Activated naive CD4-positive, alpha-beta T cell treated with anti-CD3 and anti-CD28 coated beads, Interleukin-2, amount 50 U/mL, for 24 hours (primary cell): Measurements from ENCODE around the gene KIF1B.
"Not testable (repeated sequence)": the region's sequence is repeated elsewhere in the genome, so short reads cannot be mapped to it uniquely, and the experiment has no call there.

Experiments used
- H3K27ac Mint-ChIP-seq: one replicate; pipeline ENCODE4 v1.8.0; 2021; ENCODE audit warnings: mild to moderate bottlenecking, mixed read lengths
- H3K27me3 Mint-ChIP-seq: one replicate; pipeline ENCODE4 v1.8.0; 2021; ENCODE audit warnings: mixed read lengths
- H3K36me3 Mint-ChIP-seq: one replicate; pipeline ENCODE4 v1.8.0; 2021; ENCODE audit warnings: mixed read lengths
- H3K4me1 Mint-ChIP-seq: one replicate; pipeline ENCODE4 v1.8.0; 2021; ENCODE audit warnings: mixed read lengths
- H3K4me3 Mint-ChIP-seq: one replicate; pipeline ENCODE4 v1.8.0; 2021; ENCODE audit warnings: mild to moderate bottlenecking, mixed read lengths
- H3K9me3 Mint-ChIP-seq: one replicate; pipeline ENCODE4 v1.8.0; 2021; ENCODE audit warnings: mixed read lengths

The KIF1B gene

GRCh38 chr1:10245674-10246073 lies 35.3 kb downstream of the KIF1B start:
- Mint-ChIP-seq H3K27me3 (no peaks in the 10 kb centered on the region), H3K4me1 (no peaks in the 10 kb centered on the region), H3K27ac (no peak overlapping the region), H3K4me3 (no peak overlapping the region), H3K9me3 (no peaks in the 10 kb centered on the region), H3K36me3 (peaks cover 2% of the 10 kb centered on the region)

GRCh38 chr1:10249808-10250457 lies 39.6 kb downstream of the KIF1B start:
- Mint-ChIP-seq H3K36me3 (no peaks in the 10 kb centered on the region), H3K27me3 (no peaks in the 10 kb centered on the region), H3K4me3 (no peak overlapping the region), H3K27ac (no peak overlapping the region), H3K4me1 (peaks cover 3% of the 10 kb centered on the region), H3K9me3 (no peaks in the 10 kb centered on the region)

- Mint-ChIP-seq H3K9me3 (no peaks in the 10 kb centered on the region), H3K4me1 (peaks cover 3% of the 10 kb centered on the region), H3K27me3 (no peaks in the 10 kb centered on the region), H3K36me3 (no peaks in the 10 kb centered on the region), H3K4me3 (no peak overlapping the region), H3K27ac (no peak overlapping the region)
Observed at GRCh38 chr1:10250663-10251062, 40.3 kb downstream of the KIF1B start.

- not testable (repeated sequence) for H3K4me3 Mint-ChIP-seq, H3K9me3 Mint-ChIP-seq, H3K36me3 Mint-ChIP-seq, H3K4me1 Mint-ChIP-seq, H3K27ac Mint-ChIP-seq, H3K27me3 Mint-ChIP-seq
Observed at GRCh38 chr1:10251325-10252108, 41.1 kb downstream of the KIF1B start.

- no peak overlapping the region for H3K4me3 Mint-ChIP-seq
- no peaks in the 10 kb centered on the region for H3K27me3 Mint-ChIP-seq
- peaks cover 3% of the 10 kb centered on the region for H3K4me1 Mint-ChIP-seq
- no peaks in the 10 kb centered on the region for H3K36me3 Mint-ChIP-seq
- no peak overlapping the region for H3K27ac Mint-ChIP-seq
- H3K9me3 Mint-ChIP-seq: no peaks in the 10 kb centered on the region
Observed at GRCh38 chr1:10252508-10252907, 42.1 kb downstream of the KIF1B start.

- H3K36me3 Mint-ChIP-seq: no peaks in the 10 kb centered on the region
- H3K27ac Mint-ChIP-seq: no peak overlapping the region
- no peaks in the 10 kb centered on the region for H3K27me3 Mint-ChIP-seq
- no peak overlapping the region for H3K4me3 Mint-ChIP-seq
- H3K4me1 Mint-ChIP-seq: peaks cover 3% of the 10 kb centered on the region
- no peaks in the 10 kb centered on the region for H3K9me3 Mint-ChIP-seq
Observed at GRCh38 chr1:10253149-10253548, 42.8 kb downstream of the KIF1B start.

GRCh38 chr1:10253755-10254154 lies 43.4 kb downstream of the KIF1B start:
- H3K27ac Mint-ChIP-seq: no peak overlapping the region
- no peaks in the 10 kb centered on the region for H3K9me3 Mint-ChIP-seq
- peaks cover 3% of the 10 kb centered on the region for H3K4me1 Mint-ChIP-seq
- no peak overlapping the region for H3K4me3 Mint-ChIP-seq
- peaks cover 3% of the 10 kb centered on the region for H3K36me3 Mint-ChIP-seq
- H3K27me3 Mint-ChIP-seq: no peaks in the 10 kb centered on the region

GRCh38 chr1:10257851-10258250 lies 47.5 kb downstream of the KIF1B start:
- Mint-ChIP-seq H3K27me3 (no peaks in the 10 kb centered on the region), H3K27ac (no peak overlapping the region), H3K36me3 (peaks cover 10% of the 10 kb centered on the region), H3K9me3 (no peaks in the 10 kb centered on the region), H3K4me3 (no peak overlapping the region), H3K4me1 (peaks cover 3% of the 10 kb centered on the region)

- H3K27me3 Mint-ChIP-seq, H3K4me3 Mint-ChIP-seq, H3K27ac Mint-ChIP-seq, H3K9me3 Mint-ChIP-seq, H3K4me1 Mint-ChIP-seq: not testable (repeated sequence)
- H3K36me3 Mint-ChIP-seq: peaks cover 14% of the 10 kb centered on the region
Observed at GRCh38 chr1:10259547-10259946, 49.2 kb downstream of the KIF1B start.

- no peaks in the 10 kb centered on the region for H3K4me1 Mint-ChIP-seq
- H3K36me3 Mint-ChIP-seq: peaks cover 15% of the 10 kb centered on the region
- no peaks in the 10 kb centered on the region for H3K27me3 Mint-ChIP-seq
- no peaks in the 10 kb centered on the region for H3K9me3 Mint-ChIP-seq
- H3K27ac Mint-ChIP-seq: no peak overlapping the region
- no peak overlapping the region for H3K4me3 Mint-ChIP-seq
Observed at GRCh38 chr1:10263450-10264082, 53.2 kb downstream of the KIF1B start.

- no peak overlapping the region for H3K4me3 Mint-ChIP-seq
Observed at GRCh38 chr1:10265027-10265426, 54.7 kb downstream of the KIF1B start.

GRCh38 chr1:10265900-10266299 lies 55.5 kb downstream of the KIF1B start:
- H3K27me3 Mint-ChIP-seq: no peaks in the 10 kb centered on the region
- no peak overlapping the region for H3K27ac Mint-ChIP-seq
- H3K36me3 Mint-ChIP-seq: peaks cover 11% of the 10 kb centered on the region
- no peak overlapping the region for H3K4me3 Mint-ChIP-seq
- H3K9me3 Mint-ChIP-seq: no peaks in the 10 kb centered on the region
- H3K4me1 Mint-ChIP-seq: no peaks in the 10 kb centered on the region

More at GRCh38 chr1:10265027-10265426, 54.7 kb downstream of the KIF1B start:
- no peaks in the 10 kb centered on the region for H3K9me3 Mint-ChIP-seq
- H3K27me3 Mint-ChIP-seq: no peaks in the 10 kb centered on the region
- H3K4me1 Mint-ChIP-seq: no peaks in the 10 kb centered on the region
- no peak overlapping the region for H3K27ac Mint-ChIP-seq
- H3K36me3 Mint-ChIP-seq: peaks cover 11% of the 10 kb centered on the region

GRCh38 chr1:10267319-10267718 lies 56.9 kb downstream of the KIF1B start:
- Mint-ChIP-seq H3K4me1 (peaks cover 5% of the 10 kb centered on the region), H3K27me3 (no peaks in the 10 kb centered on the region), H3K4me3 (no peak overlapping the region), H3K36me3 (peaks cover 8% of the 10 kb centered on the region), H3K27ac (no peak overlapping the region), H3K9me3 (no peaks in the 10 kb centered on the region)

GRCh38 chr1:10267921-10268320 lies 57.6 kb downstream of the KIF1B start:
- H3K27ac Mint-ChIP-seq: no peak overlapping the region
- H3K4me1 Mint-ChIP-seq: peaks cover 5% of the 10 kb centered on the region
- no peaks in the 10 kb centered on the region for H3K9me3 Mint-ChIP-seq
- H3K4me3 Mint-ChIP-seq: no peak overlapping the region
- H3K27me3 Mint-ChIP-seq: no peaks in the 10 kb centered on the region
- peaks cover 7% of the 10 kb centered on the region for H3K36me3 Mint-ChIP-seq

- H3K4me1 Mint-ChIP-seq: peaks cover 5% of the 10 kb centered on the region
- H3K4me3 Mint-ChIP-seq: no peak overlapping the region
- no peaks in the 10 kb centered on the region for H3K9me3 Mint-ChIP-seq
- H3K27me3 Mint-ChIP-seq: no peaks in the 10 kb centered on the region
- no peak overlapping the region for H3K27ac Mint-ChIP-seq
- H3K36me3 Mint-ChIP-seq: peaks cover 8% of the 10 kb centered on the region
Observed at GRCh38 chr1:10271090-10271489, 60.7 kb downstream of the KIF1B start.

- Mint-ChIP-seq H3K4me1 (peaks cover 5% of the 10 kb centered on the region), H3K27ac (no peak overlapping the region)
Observed at GRCh38 chr1:10271869-10272268, 61.5 kb downstream of the KIF1B start.

More at GRCh38 chr1:10271869-10272268, 61.5 kb downstream of the KIF1B start:
- Mint-ChIP-seq H3K9me3 (no peaks in the 10 kb centered on the region), H3K36me3 (peaks cover 11% of the 10 kb centered on the region), H3K27me3 (no peaks in the 10 kb centered on the region), H3K4me3 (no peak overlapping the region)
